ENCODE results near the gene MAML3. TPM values are rescaled to one million over a fixed set of nuclear protein-coding genes. Genes with fewer than 3 reads are reported as not detected.

MAML3 gene
- total and polyA plus RNA-seq, 2 of the 13 experiments (the other 11 are each of a cell fraction or from before 2014, with no cell fraction given), result 0.05 to 0.13 TPM

- Histone ChIP-seq H3K4me1 (ENCODE audit: insufficient read depth, low read length) (peaks cover 37% of the 10 kb centered on the region), H4K20me1 (ENCODE audit: insufficient read depth, low read length) (no peaks in the 10 kb centered on the region), H3K4me2 (ENCODE audit: low read depth, low read length) (peak overlapping the region; percentile 51), H3K79me2 (ENCODE audit: insufficient read depth, low read length) (no peaks in the 10 kb centered on the region), H3K27me3 (ENCODE audit: control insufficient read depth in 1 of 2, insufficient read depth in 2 of 2, low read length in 2 of 2) (peaks cover 0 to 11% of the 10 kb centered on the region in 2 experiments; a peak in 2 of 5 replicates), H3K9ac (ENCODE audit: insufficient read depth, low read depth, low read length) (no peak overlapping the region), H3K4me3 (replicated peaks in 1 of 3; ENCODE audit: insufficient read depth in 1 of 3, low read depth in 2 of 3, low read length in 3 of 3) (no peak overlapping the region), H3K36me3 (replicated peaks in 1 of 2; ENCODE audit: control insufficient read depth in 1 of 2, insufficient read depth in 2 of 2, low read length in 2 of 2) (no peaks in the 10 kb centered on the region), H3K9me3 (ENCODE audit: low read length) (no peaks in the 10 kb centered on the region), H2AFZ (ENCODE audit: low read length) (no peak overlapping the region), H3K27ac (ENCODE audit: extremely low read length, insufficient read depth, low read length) (no peak overlapping the region)
- ATAC-seq, result peak; percentile 81
- no peak for TF ChIP-seq PBX2 (CRISPR knock-in tag; IDR thresholded peaks at IDR 0.05)
- 0 out of 2 replicates have a peak, but pooled peaks have one; percentile 10 for TF ChIP-seq CEBPB (IDR thresholded peaks at IDR 0.05; ENCODE audit: borderline replicate concordance, low read depth, low read length)
- no peak for TF ChIP-seq SMYD3 (CRISPR knock-in tag; IDR thresholded peaks at IDR 0.05)
- TF ChIP-seq SOX5 (CRISPR knock-in tag; IDR thresholded peaks at IDR 0.05; ENCODE audit: borderline replicate concordance), result peak; percentile 16; the same call in 1 of the 2 replicates
- 0 out of 2 replicates have a peak, but pooled peaks have one; percentile 15 for TF ChIP-seq ZNF687 (CRISPR knock-in tag; IDR thresholded peaks at IDR 0.05)
- TF ChIP-seq MAFF (IDR thresholded peaks at IDR 0.05; ENCODE audit: low read depth, low read length), result no peak
- no peak for TF ChIP-seq NFIC (IDR thresholded peaks at IDR 0.05; ENCODE audit: low read length)
- peak; percentile 10; the same call in 1 of the 2 replicates for TF ChIP-seq ARID5B (CRISPR knock-in tag; IDR thresholded peaks at IDR 0.05)
- TF ChIP-seq ZNF20 (CRISPR knock-in tag; IDR thresholded peaks at IDR 0.05), result no peak
- TF ChIP-seq FOXA3 (CRISPR knock-in tag; IDR thresholded peaks at IDR 0.05), result 0 out of 2 replicates have a peak, but pooled peaks have one; percentile 22
- no peak for TF ChIP-seq FOXP1 (IDR thresholded peaks at IDR 0.05)
- 0 out of 2 replicates have a peak, but pooled peaks have one; percentile 17 for TF ChIP-seq FOXP1 (CRISPR knock-in tag; IDR thresholded peaks at IDR 0.05)
- TF ChIP-seq ZBTB33 (CRISPR knock-in tag; IDR thresholded peaks at IDR 0.05), result peak; percentile 63; the same call in 1 of the 2 replicates
- POLR2A ChIA-PET, result no interaction called here
- intact Hi-C loops (cut with micrococcal nuclease; ENCODE audit: unreplicated experiment) (no loop called here), in situ Hi-C loops (cut with HindIII; ENCODE audit: extremely low pct_ligation_motif_present, low pct_unique_long_range_greater_than_20kb) (no loop called here)
- no peak for FAIRE-seq
- 41% methylated on average over 20 of the region's 20 CpGs for WGBS (ENCODE audit: low lambda C conversion rate)
- DNase-seq (ENCODE audit: low spot score), result peak; percentile 53
- BruUV-seq (replicated peaks), result no TSS peak
- CTCF ChIA-PET (ENCODE audit: low intra/inter-chr PET ratio, low total read pairs), result no interaction called here
Measured at GRCh38 chr4:139783741-139784484, 370.1 kb downstream of the MAML3 start.

All from HepG2 (cell line).